ENCODE results near the gene KRT72.
A peak's percentile ranks its signal among the peaks of the same experiment; 100 is the strongest.

The KRT72 gene

DNA sequence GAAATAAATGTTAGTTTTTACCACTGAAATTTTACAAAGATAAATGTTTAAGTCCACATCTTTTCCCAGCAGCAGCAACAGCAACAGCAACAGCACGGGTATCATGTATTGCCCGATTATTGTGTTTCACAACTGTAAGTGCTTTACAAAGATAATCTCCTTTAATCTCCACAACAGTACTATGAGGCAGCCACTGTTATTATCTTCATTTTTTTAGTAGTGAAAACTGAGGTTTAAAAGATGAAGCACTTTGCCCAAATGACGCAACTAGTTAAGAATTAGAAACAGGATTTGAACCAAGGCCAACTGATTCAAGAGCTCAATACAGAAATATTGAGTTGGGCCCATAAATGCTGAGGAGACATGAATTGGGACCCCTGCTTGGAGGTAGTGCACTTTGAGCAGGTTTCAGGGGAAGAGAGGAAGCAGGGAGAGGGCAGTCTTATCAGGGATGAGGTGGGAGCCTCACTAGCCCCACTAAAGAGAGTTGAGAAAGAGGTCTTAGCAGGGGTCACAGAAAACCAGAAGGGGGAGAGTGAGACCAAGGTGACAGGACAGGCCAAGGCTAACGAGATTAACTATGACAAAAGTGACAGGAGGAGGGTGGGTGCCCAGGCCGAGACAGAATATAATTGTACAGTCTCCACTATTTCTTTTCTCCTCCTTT is 35.5 kb upstream of the KRT72 start:
- no peak overlapping the region for H3K23ac ChIP-seq (ENCODE audit: low read depth, low read length, poor library complexity)
- H3K4me3 ChIP-seq (ENCODE audit: low read length in 2 of 2) = no peak overlapping the region
- no peak overlapping the region for H2BK120ac ChIP-seq (ENCODE audit: low read depth, low read length)
- no peak overlapping the region for H2BK12ac ChIP-seq (ENCODE audit: low read length)
- no peak overlapping the region for H4K8ac ChIP-seq (ENCODE audit: low read depth, low read length)
- no peak overlapping the region for H3K14ac ChIP-seq (ENCODE audit: low read length)
- no peaks in the 10 kb centered on the region for H3K4me1 ChIP-seq (ENCODE audit: control insufficient read depth in 2 of 2, insufficient read depth in 1 of 2, low read depth in 1 of 2, low read length in 2 of 2)
- no peak overlapping the region for H2AFZ ChIP-seq (ENCODE audit: low read length)
- H2BK15ac ChIP-seq (ENCODE audit: low read length) = no peak overlapping the region
- H3K27me3 ChIP-seq (ENCODE audit: control insufficient read depth in 3 of 3, insufficient read depth in 3 of 3, low read depth in 1 of 3, low read length in 3 of 3) = peaks cover 0 to 10% (median 2%) of the 10 kb centered on the region in 3 experiments
- no CpG with 5 or more reads among the region's 5 CpGs for WGBS, 2 donors (ENCODE audit: extremely low coverage in 2 of 2, insufficient read length in 2 of 2, insufficient replicate concordance in 1 of 2)
- H2AK5ac ChIP-seq (ENCODE audit: low read depth, low read length) = no peak overlapping the region
- H4K91ac ChIP-seq (ENCODE audit: low read depth, low read length, poor library complexity) = no peak overlapping the region
- no peak overlapping the region for H3K4me2 ChIP-seq (ENCODE audit: insufficient read depth, low read length, poor library complexity, severe bottlenecking)
- H3K18ac ChIP-seq (ENCODE audit: low read length) = no peak overlapping the region
- H3K9ac ChIP-seq (ENCODE audit: low read depth, low read length, poor library complexity) = no peak overlapping the region
- no peak overlapping the region for H3K4ac ChIP-seq (ENCODE audit: low read length)
- H3K27ac ChIP-seq (replicated peaks; ENCODE audit: low read length) = no peak overlapping the region
- no peaks in the 10 kb centered on the region for H3K36me3 ChIP-seq (replicated peaks in 1 of 2; ENCODE audit: control insufficient read depth in 2 of 2, insufficient read depth in 2 of 2, low read length in 2 of 2)
- no peaks in the 10 kb centered on the region for H3K9me3 ChIP-seq (replicated peaks in 1 of 2; ENCODE audit: control insufficient read depth in 2 of 2, insufficient read depth in 1 of 2, low read depth in 1 of 2, low read length in 2 of 2)
- H2BK5ac ChIP-seq (ENCODE audit: low read length) = no peak overlapping the region
- no peak for DNase-seq (ENCODE audit: low spot score)
- H3K79me1 ChIP-seq (ENCODE audit: low read depth, low read length) = no peaks in the 10 kb centered on the region

DNA sequence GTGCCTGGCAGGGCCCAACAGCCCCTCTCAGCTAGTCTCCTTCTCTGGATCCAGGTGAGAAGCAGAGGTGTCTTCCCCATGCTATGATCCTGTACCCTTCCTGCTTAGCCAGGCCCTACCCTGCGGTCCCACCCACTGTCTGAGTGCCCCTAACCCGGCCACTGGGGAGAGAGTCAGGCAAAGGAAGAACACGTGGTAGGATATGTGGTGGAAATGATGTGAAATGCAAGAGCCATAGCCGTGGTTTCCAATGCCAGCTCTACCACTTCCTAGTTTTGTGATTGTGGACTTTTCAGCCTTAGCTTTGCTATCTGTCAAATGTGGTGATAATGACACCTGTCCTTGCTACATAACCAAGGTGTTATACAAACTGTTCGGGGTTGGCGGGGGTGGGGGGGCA is 34.9 kb upstream of the KRT72 start:
- H4K91ac ChIP-seq (ENCODE audit: low read depth, low read length, poor library complexity) = no peak overlapping the region
- no peak overlapping the region for H2BK12ac ChIP-seq (ENCODE audit: low read length)
- H3K4me2 ChIP-seq (ENCODE audit: insufficient read depth, low read length, poor library complexity, severe bottlenecking) = no peak overlapping the region
- no peak overlapping the region for H3K23ac ChIP-seq (ENCODE audit: low read depth, low read length, poor library complexity)
- H3K9ac ChIP-seq (ENCODE audit: low read depth, low read length, poor library complexity) = no peak overlapping the region
- H3K27me3 ChIP-seq (ENCODE audit: control insufficient read depth in 3 of 3, insufficient read depth in 3 of 3, low read depth in 1 of 3, low read length in 3 of 3) = peaks cover 0 to 10% (median 2%) of the 10 kb centered on the region in 3 experiments
- no peak overlapping the region for H2AFZ ChIP-seq (ENCODE audit: low read length)
- H3K18ac ChIP-seq (ENCODE audit: low read length) = peak overlapping the region; percentile 45
- H3K4ac ChIP-seq (ENCODE audit: low read length) = no peak overlapping the region
- H3K36me3 ChIP-seq (replicated peaks in 1 of 2; ENCODE audit: control insufficient read depth in 2 of 2, insufficient read depth in 2 of 2, low read length in 2 of 2) = no peaks in the 10 kb centered on the region
- H3K4me1 ChIP-seq (ENCODE audit: control insufficient read depth in 2 of 2, insufficient read depth in 1 of 2, low read depth in 1 of 2, low read length in 2 of 2) = no peaks in the 10 kb centered on the region
- no peak overlapping the region for H2BK5ac ChIP-seq (ENCODE audit: low read length)
- H2AK5ac ChIP-seq (ENCODE audit: low read depth, low read length) = peak overlapping the region; percentile 93
- H3K4me3 ChIP-seq (ENCODE audit: low read length in 2 of 2) = no peak overlapping the region
- WGBS, 2 donors (ENCODE audit: extremely low coverage in 2 of 2, insufficient read length in 2 of 2, insufficient replicate concordance in 1 of 2) = no CpG with 5 or more reads among the region's 6 CpGs
- no peaks in the 10 kb centered on the region for H3K9me3 ChIP-seq (replicated peaks in 1 of 2; ENCODE audit: control insufficient read depth in 2 of 2, insufficient read depth in 1 of 2, low read depth in 1 of 2, low read length in 2 of 2)
- no peak overlapping the region for H4K8ac ChIP-seq (ENCODE audit: low read depth, low read length)
- no peak overlapping the region for H2BK15ac ChIP-seq (ENCODE audit: low read length)
- no peak overlapping the region for H3K27ac ChIP-seq (replicated peaks; ENCODE audit: low read length)
- no peak overlapping the region for H3K14ac ChIP-seq (ENCODE audit: low read length)
- DNase-seq (ENCODE audit: low spot score) = no peak
- H2BK120ac ChIP-seq (ENCODE audit: low read depth, low read length) = no peak overlapping the region
- H3K79me1 ChIP-seq (ENCODE audit: low read depth, low read length) = no peaks in the 10 kb centered on the region

DNA sequence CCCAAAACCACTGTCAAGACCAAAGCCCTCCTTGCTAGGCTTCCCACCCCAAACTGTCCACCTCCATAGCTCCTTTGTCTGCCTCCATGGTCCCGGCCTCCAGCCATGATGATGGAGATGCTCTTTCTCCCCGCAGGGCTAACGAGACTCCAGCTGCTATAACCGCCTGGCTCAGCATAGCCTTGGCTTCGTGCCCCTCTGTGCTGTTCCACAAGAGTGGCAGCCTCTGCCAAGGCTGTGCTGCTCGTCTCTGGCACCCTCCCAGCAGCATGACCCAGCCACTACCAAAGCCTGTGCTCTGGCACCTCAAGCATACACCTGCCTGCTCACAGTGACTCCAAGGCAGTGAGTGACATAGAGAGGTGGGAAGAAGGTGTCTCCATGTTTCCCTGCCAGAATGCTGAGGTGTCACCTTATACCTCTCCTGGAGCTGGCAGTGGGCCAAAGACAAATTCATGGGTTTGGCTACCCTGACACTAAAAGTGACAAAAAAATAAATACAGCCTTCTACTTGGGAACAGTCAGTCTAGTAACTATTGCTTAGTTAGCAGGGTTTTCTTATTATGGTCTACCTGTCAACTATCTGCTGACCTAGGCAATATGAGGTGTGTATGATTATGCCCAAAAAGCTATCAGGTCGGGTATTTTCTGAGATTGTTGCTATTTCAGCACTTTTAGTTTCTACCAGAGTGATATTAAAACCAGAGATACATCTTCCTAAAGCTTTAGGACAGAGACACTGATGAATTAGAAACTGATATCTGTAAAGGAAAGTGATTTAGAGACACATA is 33.2 kb upstream of the KRT72 start:
- Histone ChIP-seq H3K23ac (ENCODE audit: low read depth, low read length, poor library complexity) (peak overlapping the region; percentile 35), H3K4ac (ENCODE audit: low read length) (no peak overlapping the region), H2BK120ac (ENCODE audit: low read depth, low read length) (no peak overlapping the region), H2BK5ac (ENCODE audit: low read length) (no peak overlapping the region), H3K4me3 (ENCODE audit: low read length in 2 of 2) (peak overlapping the region in 1 of 2 donors; percentile 42), H4K91ac (ENCODE audit: low read depth, low read length, poor library complexity) (no peak overlapping the region), H3K18ac (ENCODE audit: low read length) (no peak overlapping the region), H2AFZ (ENCODE audit: low read length) (no peak overlapping the region), H3K27ac (replicated peaks; ENCODE audit: low read length) (no peak overlapping the region), H3K36me3 (replicated peaks in 1 of 2; ENCODE audit: control insufficient read depth in 2 of 2, insufficient read depth in 2 of 2, low read length in 2 of 2) (no peaks in the 10 kb centered on the region), H3K27me3 (ENCODE audit: control insufficient read depth in 3 of 3, insufficient read depth in 3 of 3, low read depth in 1 of 3, low read length in 3 of 3) (peaks cover 0 to 13% (median 2%) of the 10 kb centered on the region in 3 experiments), H2BK15ac (ENCODE audit: low read length) (no peak overlapping the region), H3K4me1 (ENCODE audit: control insufficient read depth in 2 of 2, insufficient read depth in 1 of 2, low read depth in 1 of 2, low read length in 2 of 2) (no peaks in the 10 kb centered on the region), H4K8ac (ENCODE audit: low read depth, low read length) (no peak overlapping the region), H3K14ac (ENCODE audit: low read length) (peak overlapping the region; percentile 1), H3K9ac (ENCODE audit: low read depth, low read length, poor library complexity) (no peak overlapping the region), H2BK12ac (ENCODE audit: low read length) (no peak overlapping the region), H3K9me3 (replicated peaks in 1 of 2; ENCODE audit: control insufficient read depth in 2 of 2, insufficient read depth in 1 of 2, low read depth in 1 of 2, low read length in 2 of 2) (no peaks in the 10 kb centered on the region), H2AK5ac (ENCODE audit: low read depth, low read length) (no peak overlapping the region), H3K79me1 (ENCODE audit: low read depth, low read length) (no peaks in the 10 kb centered on the region), H3K4me2 (ENCODE audit: insufficient read depth, low read length, poor library complexity, severe bottlenecking) (no peak overlapping the region)
- no peak for DNase-seq (ENCODE audit: low spot score)
- WGBS, 2 donors (ENCODE audit: extremely low coverage in 2 of 2, insufficient read length in 2 of 2, insufficient replicate concordance in 1 of 2) = no CpG with 5 or more reads among the region's 7 CpGs

DNA sequence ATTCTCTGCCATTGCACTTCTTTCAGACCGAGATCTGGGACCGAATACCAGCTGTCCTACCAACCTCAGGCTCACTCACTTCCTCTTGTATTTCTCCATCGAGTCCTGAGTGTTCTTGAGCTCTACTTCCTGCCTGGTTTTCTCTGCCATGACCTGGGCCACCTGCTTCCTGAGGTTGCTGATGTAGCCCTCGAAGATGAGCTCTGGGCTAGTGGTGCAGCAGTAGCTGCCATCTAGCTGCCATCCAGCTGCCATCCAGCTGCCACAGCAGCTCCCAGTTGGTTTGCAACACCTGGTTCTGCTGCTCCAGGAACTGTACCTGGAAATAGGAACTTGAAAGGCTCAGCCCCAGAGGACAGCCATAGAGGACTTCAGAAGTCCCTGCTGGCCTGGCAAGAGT is 32.1 kb upstream of the KRT72 start:
- no peak overlapping the region for H3K27ac ChIP-seq (replicated peaks; ENCODE audit: low read length)
- no peak overlapping the region for H2BK5ac ChIP-seq (ENCODE audit: low read length)
- no peak overlapping the region for H3K4ac ChIP-seq (ENCODE audit: low read length)
- H3K4me3 ChIP-seq (ENCODE audit: low read length in 2 of 2) = no peak overlapping the region
- H2BK15ac ChIP-seq (ENCODE audit: low read length) = no peak overlapping the region
- no peak overlapping the region for H2BK12ac ChIP-seq (ENCODE audit: low read length)
- DNase-seq (ENCODE audit: low spot score) = no peak
- no peaks in the 10 kb centered on the region for H3K4me1 ChIP-seq (ENCODE audit: control insufficient read depth in 2 of 2, insufficient read depth in 1 of 2, low read depth in 1 of 2, low read length in 2 of 2)
- no peak overlapping the region for H3K9ac ChIP-seq (ENCODE audit: low read depth, low read length, poor library complexity)
- H4K91ac ChIP-seq (ENCODE audit: low read depth, low read length, poor library complexity) = no peak overlapping the region
- no peak overlapping the region for H2AK5ac ChIP-seq (ENCODE audit: low read depth, low read length)
- no peak overlapping the region for H3K4me2 ChIP-seq (ENCODE audit: insufficient read depth, low read length, poor library complexity, severe bottlenecking)
- H3K18ac ChIP-seq (ENCODE audit: low read length) = no peak overlapping the region
- peaks cover 0 to 13% (median 2%) of the 10 kb centered on the region in 3 experiments for H3K27me3 ChIP-seq (ENCODE audit: control insufficient read depth in 3 of 3, insufficient read depth in 3 of 3, low read depth in 1 of 3, low read length in 3 of 3)
- H2AFZ ChIP-seq (ENCODE audit: low read length) = no peak overlapping the region
- H3K79me1 ChIP-seq (ENCODE audit: low read depth, low read length) = no peaks in the 10 kb centered on the region
- H3K14ac ChIP-seq (ENCODE audit: low read length) = no peak overlapping the region
- H3K9me3 ChIP-seq (replicated peaks in 1 of 2; ENCODE audit: control insufficient read depth in 2 of 2, insufficient read depth in 1 of 2, low read depth in 1 of 2, low read length in 2 of 2) = no peaks in the 10 kb centered on the region
- H2BK120ac ChIP-seq (ENCODE audit: low read depth, low read length) = no peak overlapping the region
- H3K36me3 ChIP-seq (replicated peaks in 1 of 2; ENCODE audit: control insufficient read depth in 2 of 2, insufficient read depth in 2 of 2, low read length in 2 of 2) = no peaks in the 10 kb centered on the region
- no peak overlapping the region for H3K23ac ChIP-seq (ENCODE audit: low read depth, low read length, poor library complexity)
- no CpG with 5 or more reads among the region's 4 CpGs for WGBS, 2 donors (ENCODE audit: extremely low coverage in 2 of 2, insufficient read length in 2 of 2, insufficient replicate concordance in 1 of 2)
- no peak overlapping the region for H4K8ac ChIP-seq (ENCODE audit: low read depth, low read length)

Measured in neuronal stem cell (in vitro differentiated cells).